Measurements from ENCODE around the gene EIPR1. TPM values are rescaled to one million over a fixed set of nuclear protein-coding genes. Genes with fewer than 3 reads are reported as not detected.

The EIPR1 gene
- total RNA-seq, 4 donors from 2014 or later = 24.9 to 46.2 (median 36.3) TPM

DNA sequence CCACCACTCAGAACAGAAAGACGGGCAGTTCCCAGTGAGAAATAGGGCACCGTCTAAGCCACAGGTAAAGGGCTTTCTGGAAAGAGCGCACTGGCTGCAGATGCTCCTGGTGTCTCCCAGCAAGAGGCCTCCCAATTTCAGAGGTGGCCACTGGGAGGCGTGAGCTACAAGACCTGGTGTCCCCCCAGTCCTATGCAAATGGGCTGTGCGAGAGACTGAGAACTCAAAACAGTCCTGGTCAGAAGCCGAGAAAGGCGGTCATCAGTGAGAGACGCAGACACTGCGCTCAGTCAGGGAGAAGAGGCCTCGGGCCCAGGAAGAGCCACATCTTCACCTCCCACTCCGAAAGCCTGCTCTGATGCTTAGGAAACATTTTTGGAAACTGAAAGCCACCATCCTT is 179.5 kb downstream of the EIPR1 start:
- Histone ChIP-seq H3K4me1 (no peaks in the 10 kb centered on the region), H3K36me3 (peaks cover 0 to 35% (median 0%) of the 10 kb centered on the region in 3 donors), H3K9me3 (no peaks in the 10 kb centered on the region), H3K4me3 (no peak overlapping the region), H3K27ac (no peak overlapping the region), H3K27me3 (no peaks in the 10 kb centered on the region)
- no peak for DNase-seq (ENCODE audit: low spot score in 2 of 2)
- WGBS, 2 donors = 93 to 96% methylated on average over 10 to 11 of the region's 11 CpGs
- no peak for TF ChIP-seq POLR2A (IDR thresholded peaks at IDR 0.05)
- TF ChIP-seq EP300 (IDR thresholded peaks at IDR 0.05) = no peak
- no peak for TF ChIP-seq CTCF (IDR thresholded peaks at IDR 0.05)

GRCh38 chr2:3197308-3197707 is 180.3 kb downstream of the EIPR1 start:
- no peaks in the 10 kb centered on the region for H3K27me3 ChIP-seq
- WGBS, 2 donors = 64 to 74% methylated on average over 12 of the region's 12 CpGs
- H3K27ac ChIP-seq = no peak overlapping the region
- peaks cover 0 to 43% (median 2%) of the 10 kb centered on the region in 3 donors for H3K36me3 ChIP-seq
- no peaks in the 10 kb centered on the region for H3K4me1 ChIP-seq
- no peak for DNase-seq (ENCODE audit: low spot score in 2 of 2)
- no peak overlapping the region for H3K4me3 ChIP-seq
- H3K9me3 ChIP-seq = no peaks in the 10 kb centered on the region
- TF ChIP-seq CTCF (IDR thresholded peaks at IDR 0.05) (no peak), POLR2A (IDR thresholded peaks at IDR 0.05) (no peak), EP300 (IDR thresholded peaks at IDR 0.05) (no peak)

DNA sequence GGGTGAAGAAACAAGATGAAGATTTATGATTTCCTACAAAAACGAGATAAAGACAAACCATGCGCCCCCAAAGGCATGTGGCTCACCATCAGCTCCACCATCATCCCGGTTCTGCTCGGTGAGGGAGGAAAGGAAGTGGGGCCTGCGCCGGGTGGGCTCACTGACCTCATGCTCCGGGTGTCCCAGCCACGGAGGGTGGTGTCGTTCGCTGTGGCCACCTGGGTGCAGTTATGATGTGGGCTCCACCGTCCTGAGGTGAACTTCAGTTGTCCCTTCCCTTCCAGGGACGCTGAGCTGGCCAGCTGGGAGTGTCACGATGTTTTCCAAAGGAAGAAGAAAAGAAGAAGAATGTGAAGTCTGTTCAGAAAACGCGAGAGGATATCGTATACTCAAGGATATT is 180.9 kb downstream of the EIPR1 start:
- Histone ChIP-seq H3K27me3 (no peaks in the 10 kb centered on the region), H3K4me3 (no peak overlapping the region), H3K36me3 (peaks cover 3 to 49% (median 4%) of the 10 kb centered on the region in 3 donors), H3K27ac (no peak overlapping the region), H3K4me1 (no peaks in the 10 kb centered on the region), H3K9me3 (no peaks in the 10 kb centered on the region)
- no peak for DNase-seq (ENCODE audit: low spot score in 2 of 2)
- no peak for TF ChIP-seq EP300 (IDR thresholded peaks at IDR 0.05)
- TF ChIP-seq POLR2A (IDR thresholded peaks at IDR 0.05) = no peak
- TF ChIP-seq CTCF (IDR thresholded peaks at IDR 0.05) = no peak
- WGBS, 2 donors = 82 to 85% methylated on average over 16 of the region's 16 CpGs

- 80 to 86% methylated on average over 21 of the region's 21 CpGs for WGBS, 2 donors
- no peak for DNase-seq (ENCODE audit: low spot score in 2 of 2)
- TF ChIP-seq EP300 (IDR thresholded peaks at IDR 0.05) = no peak
- no peak for TF ChIP-seq CTCF (IDR thresholded peaks at IDR 0.05)
- no peak for TF ChIP-seq POLR2A (IDR thresholded peaks at IDR 0.05)
Observed at GRCh38 chr2:3195641-3196476, 181.8 kb downstream of the EIPR1 start.

DNA sequence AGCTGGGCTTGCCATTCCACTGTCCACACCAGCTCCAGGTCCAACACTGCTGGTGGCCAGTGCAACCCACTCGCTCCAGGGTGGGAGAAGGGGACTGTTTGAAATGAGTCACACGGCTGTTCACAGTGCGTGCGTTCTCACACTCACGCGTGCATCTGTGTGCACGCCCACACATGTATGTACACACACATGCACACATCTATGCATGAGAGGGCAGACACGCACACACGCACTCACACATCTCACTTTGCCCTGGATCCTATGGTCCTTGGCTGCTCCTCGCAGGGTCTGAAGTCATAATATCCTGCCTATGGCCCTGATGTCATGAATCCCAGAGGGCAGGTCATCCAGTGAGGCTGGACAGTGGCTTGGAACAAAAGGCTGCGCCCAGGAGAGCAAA is 182.8 kb downstream of the EIPR1 start:
- peaks cover 3 to 68% (median 4%) of the 10 kb centered on the region in 3 donors for H3K36me3 ChIP-seq
- no peak for DNase-seq (ENCODE audit: low spot score in 2 of 2)
- 91 to 94% methylated on average over 11 of the region's 11 CpGs for WGBS, 2 donors
- H3K27me3 ChIP-seq = no peaks in the 10 kb centered on the region
- H3K27ac ChIP-seq = no peak overlapping the region
- no peak for TF ChIP-seq POLR2A (IDR thresholded peaks at IDR 0.05)
- TF ChIP-seq EP300 (IDR thresholded peaks at IDR 0.05) = no peak
- no peak for TF ChIP-seq CTCF (IDR thresholded peaks at IDR 0.05)
- no peaks in the 10 kb centered on the region for H3K9me3 ChIP-seq
- H3K4me1 ChIP-seq = no peaks in the 10 kb centered on the region
- no peak overlapping the region for H3K4me3 ChIP-seq

More at GRCh38 chr2:3195641-3196476, 181.8 kb downstream of the EIPR1 start:
- no peaks in the 10 kb centered on the region for H3K27me3 ChIP-seq
- H3K4me3 ChIP-seq = no peak overlapping the region
- peaks cover 3 to 58% (median 4%) of the 10 kb centered on the region in 3 donors for H3K36me3 ChIP-seq
- H3K4me1 ChIP-seq = no peaks in the 10 kb centered on the region
- H3K27ac ChIP-seq = no peak overlapping the region
- no peaks in the 10 kb centered on the region for H3K9me3 ChIP-seq
